Measurements from ENCODE around the gene SOCS1. TPM values are rescaled to one million over a fixed set of nuclear protein-coding genes. Genes with fewer than 3 reads are reported as not detected.

The SOCS1 gene
- total RNA-seq, 1 donor from 2014 or later, result 6.0 TPM

DNA sequence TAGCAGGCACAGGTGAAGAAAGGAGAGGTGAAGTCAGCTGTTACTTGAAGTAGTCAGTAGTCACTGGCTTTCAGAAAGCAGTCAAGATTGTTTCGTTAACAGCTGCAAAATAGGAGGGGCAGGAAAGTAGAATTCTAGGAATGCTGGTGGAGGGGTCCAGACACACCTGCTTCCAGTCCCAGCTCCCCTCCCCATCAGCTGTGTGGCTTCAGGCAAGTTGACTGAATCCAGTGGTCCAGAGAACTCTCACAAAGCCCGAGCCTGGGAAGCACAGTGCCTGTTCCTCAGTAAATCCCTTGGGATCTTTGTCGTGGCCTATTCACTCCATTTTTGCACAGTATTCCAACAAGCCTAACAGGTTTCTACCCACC, 4.6 kb upstream of the SOCS1 start:
- no peak for DNase-seq (ENCODE audit: low spot score)

DNA sequence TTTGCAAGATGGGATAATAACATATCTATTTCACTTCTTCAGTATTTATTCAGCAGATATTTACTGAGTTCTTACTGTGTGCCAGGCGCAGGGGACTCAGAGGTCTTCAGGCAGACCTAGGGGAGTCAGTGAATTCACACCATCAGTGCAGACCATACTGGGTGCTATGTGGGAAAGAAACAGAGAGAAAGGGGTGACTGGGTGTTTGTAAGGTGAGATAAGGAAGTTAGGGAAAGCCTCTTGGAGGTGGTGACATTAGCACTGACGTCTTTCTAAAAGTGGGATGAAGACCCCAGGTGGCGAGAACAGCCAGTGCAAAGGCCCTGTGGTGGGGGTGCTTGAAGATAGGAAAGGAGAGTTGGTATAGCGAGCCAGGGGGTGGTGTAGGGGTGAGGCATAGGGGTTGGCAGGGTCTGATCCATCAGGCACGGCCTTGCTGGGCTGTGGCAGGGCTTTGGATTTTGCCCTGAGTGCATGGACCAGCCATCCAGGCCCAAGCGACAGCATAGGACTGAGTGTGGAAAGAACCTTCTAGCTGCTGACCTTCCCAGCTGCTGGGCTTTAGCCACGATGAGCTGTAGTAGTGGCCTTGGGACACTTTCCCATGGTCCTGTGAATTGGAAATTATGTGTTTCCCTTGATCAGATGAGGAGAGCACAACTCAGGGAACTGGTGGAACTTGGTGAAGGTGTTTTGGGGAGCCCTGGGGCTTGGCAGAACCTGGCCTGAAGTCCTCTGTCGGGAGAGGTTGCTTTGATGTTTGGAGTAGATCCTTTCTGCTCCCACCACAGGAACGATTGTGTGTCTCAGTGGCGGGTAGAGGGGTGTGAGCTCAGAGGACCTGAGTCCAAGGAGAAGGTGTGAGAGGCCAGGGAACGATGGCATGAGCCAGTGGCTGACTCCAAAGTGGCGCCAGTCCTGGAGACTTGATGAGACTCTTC, 3.9 kb upstream of the SOCS1 start:
- no peak for DNase-seq (ENCODE audit: low spot score)

DNA sequence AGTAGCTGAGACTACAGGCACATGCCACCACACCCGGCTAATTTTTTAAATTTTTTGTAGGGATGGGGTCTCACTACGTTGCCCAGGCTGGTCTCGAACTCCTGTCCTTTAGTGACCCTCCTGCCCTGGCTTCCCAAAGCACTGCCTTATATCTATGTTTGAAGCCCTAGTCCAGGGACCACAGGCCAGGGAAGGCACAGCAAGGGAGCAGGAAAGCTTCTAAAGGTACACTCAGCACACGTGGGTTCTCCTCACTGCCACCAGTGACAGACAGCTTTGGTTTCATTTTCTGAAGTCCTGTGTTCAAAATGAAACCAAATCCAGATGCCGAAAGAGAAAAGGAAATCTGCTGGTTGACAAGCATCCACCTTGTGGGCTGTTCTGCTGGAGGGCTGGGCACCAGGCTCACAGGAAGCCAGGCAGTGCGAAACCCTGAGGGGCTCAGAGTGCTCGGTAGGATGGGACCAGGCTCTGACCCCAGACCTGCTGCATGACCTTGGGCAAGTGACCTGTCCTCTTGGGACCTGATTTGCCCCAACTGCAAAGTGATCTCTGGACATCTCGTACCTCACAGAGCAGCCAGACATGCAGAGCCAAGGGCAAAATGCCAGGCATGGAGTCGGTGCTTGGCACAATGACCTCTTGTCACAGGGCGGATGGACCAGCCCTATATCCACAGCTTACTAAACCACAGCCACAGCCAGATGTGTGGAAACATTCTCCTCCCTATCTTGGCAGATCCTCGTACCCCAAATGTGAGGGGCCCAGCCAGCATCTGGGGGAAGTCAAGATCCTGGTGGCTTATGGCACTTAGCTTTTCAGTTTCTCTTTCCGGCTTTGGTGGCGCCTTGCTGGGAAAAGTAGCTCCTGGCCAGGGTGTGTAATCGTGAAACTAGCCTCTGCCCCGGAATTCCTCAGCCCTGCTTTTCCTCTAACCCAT, 2.8 kb upstream of the SOCS1 start:
- DNase-seq (ENCODE audit: low spot score), result no peak

DNA sequence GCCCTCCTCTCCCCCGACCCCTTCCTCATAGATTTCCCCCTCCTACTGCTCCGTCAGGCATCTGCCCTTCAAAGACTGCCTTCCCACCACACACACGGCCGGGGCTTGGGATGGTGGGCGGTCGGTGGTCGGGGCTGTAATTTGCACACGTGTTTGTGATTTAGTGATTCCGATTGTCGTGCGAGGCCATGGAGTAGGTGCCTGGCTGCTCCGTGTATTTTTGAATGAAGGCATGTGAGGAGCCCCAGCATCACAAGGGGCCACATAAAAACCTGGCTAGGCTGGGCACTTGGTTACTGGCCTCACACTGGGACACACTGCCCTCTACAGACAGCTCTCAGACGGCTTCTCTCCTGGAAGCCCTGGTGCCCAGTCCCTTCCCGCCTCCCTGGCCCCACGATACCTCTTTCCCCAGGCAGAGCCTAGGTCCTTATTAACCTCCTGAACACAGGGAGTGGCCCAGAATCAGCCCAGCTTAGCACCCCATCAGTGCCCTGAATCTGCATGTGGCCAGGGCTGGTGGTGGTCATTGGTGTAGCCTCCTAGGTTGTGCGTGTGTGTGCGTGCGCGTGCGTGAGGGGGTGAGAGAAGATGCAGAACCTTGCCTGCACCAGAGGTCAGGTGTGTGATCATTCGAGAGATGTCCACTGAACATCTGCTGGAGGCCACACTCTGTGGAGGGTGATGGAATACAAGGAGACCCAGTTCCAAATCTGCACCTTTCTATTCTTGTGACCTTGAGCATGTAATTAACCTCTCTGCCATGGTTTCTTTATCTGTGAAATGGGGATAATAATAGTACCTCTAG, 1.3 kb upstream of the SOCS1 start:
- DNase-seq (ENCODE audit: low spot score), result peak; percentile 80

DNA sequence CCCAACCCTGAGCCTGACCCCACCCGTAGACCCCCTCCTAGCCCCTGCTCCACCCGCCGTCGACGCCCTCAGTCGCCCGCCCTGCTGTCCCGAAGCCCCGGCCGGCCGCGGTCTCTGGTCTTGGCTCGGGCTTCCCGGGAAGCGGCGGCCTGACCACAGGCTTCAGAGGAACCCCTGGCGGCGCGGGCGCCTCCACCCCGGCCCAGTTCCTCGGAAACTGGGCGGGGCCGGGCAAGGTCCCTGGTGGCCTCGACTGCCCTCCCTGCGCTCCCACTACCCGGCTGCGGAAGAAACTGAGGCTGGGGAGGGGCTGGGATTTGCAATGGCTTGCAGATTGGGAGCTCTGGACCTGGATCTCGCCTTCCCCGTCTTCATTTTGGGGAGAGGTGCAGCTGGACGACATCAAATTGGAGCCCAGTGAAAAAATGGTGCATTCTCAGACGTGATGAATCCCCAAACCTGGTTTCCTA, 692 bp upstream of the SOCS1 start:
- peak; percentile 37 for DNase-seq (ENCODE audit: low spot score)

DNA sequence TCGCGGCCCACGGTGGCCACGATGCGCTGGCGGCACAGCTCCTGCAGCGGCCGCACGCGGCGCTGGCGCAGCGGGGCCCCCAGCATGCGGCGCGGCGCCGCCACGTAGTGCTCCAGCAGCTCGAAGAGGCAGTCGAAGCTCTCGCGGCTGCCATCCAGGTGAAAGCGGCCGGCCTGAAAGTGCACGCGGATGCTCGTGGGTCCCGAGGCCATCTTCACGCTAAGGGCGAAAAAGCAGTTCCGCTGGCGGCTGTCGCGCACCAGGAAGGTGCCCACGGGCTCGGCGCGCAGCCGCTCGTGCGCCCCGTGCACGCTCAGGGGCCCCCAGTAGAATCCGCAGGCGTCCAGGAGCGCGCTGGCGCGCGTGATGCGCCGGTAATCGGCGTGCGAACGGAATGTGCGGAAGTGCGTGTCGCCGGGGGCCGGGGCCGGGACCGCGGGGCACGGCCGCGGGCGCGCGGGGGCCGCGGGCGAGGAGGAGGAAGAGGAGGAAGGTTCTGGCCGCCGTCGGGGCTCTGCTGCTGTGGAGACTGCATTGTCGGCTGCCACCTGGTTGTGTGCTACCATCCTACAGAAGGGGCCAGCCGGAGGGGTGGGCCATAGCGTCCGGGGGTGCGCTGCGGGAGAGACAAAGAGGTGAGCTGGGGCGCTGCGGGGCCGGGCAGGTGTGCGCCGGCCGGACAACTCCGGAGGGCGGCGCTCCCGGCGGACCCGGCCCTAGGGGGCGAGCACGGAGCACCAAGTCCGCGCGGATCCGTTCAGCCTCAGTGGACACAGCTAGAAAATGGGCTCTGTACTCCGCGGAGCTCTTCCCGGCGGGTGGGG, 879 bp downstream of the SOCS1 start:
- peak; percentile 38 for DNase-seq (ENCODE audit: low spot score)

DNA sequence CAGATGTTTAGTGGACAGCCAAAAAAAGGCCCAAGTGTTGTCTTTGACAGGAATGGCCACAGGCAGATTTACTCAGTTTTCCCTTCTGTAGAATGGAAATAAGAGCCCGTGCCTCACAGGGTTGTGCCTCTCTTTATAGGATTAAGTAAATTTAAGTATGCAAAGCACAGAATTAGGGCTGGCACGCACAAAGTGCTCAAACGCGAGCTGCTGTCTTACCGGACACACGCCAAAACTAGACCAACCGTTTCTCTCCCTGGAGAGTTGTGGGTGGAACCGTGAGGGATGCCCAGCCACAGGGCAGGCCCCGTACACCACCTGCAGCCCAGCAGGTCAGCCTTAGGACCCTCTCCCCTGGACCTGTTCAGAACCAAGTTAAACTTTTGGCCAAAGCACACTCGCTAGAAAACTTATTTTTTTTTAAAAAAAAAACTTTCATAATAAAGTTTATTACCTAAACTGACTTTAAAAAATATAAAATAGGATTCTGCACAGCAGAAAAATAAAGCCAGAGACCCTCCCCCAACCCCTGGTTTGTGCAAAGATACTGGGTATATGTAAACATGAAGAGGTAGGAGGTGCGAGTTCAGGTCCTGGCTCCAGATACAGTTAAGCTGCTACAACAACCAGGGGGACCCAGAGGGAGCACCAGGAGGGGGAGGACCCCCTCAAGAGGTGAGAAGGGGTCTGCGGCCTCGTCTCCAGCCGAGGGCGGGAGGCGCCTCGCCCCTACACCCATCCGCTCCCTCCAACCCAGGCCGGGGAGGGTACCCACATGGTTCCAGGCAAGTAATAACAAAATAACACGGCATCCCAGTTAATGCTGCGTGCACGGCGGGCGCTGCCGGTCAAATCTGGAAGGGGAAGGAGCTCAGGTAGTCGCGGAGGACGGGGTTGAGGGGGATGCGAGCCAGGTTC, 1.8 kb downstream of the SOCS1 start:
- DNase-seq (ENCODE audit: low spot score), result no peak

DNA sequence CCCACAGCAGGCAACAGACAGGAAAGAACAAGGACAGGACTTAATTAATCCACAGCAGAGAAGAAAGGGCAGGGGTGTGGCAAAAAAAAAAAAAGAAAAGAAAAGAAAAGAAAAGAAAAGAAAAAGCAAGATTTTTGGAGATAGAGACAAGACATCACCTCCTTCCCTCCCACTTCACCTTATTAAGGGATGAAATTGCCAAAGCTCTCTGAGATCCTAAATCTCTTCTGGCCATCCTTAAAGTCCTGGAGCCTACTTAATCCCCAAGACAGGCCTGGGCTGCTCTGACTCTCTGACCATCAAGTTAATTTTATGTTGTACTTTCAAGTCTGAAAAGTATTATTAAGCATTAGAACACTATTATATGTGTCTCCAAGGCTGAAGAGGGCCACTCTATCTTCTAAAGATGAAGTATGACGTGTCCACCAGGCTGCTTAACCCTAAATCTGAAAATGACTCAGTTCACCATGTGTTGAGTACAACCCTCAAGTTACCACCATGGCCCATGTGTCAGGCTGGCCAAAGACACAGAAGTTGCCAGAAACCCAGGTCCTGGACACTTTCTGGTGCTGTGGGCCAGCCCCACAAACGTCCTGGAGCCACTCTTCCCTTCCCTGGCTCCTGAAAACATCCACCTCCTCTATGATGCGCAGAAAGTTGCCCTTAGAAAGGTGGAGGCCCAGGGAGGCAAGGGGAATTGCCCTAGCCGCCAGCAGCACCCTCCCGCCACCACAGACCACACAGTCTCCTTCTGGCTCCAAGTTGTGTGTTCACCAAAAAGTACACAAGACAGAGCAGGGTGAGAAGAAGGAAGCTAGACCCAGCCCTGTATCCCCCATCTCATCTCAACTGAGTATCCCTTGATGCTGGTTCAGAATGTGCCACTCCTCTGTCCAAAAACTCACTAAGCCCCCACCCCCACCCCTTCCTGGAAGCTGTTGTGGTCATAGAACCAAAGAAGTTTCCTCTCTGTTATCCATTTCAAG, 2.7 kb downstream of the SOCS1 start:
- no peak for DNase-seq (ENCODE audit: low spot score)

DNA sequence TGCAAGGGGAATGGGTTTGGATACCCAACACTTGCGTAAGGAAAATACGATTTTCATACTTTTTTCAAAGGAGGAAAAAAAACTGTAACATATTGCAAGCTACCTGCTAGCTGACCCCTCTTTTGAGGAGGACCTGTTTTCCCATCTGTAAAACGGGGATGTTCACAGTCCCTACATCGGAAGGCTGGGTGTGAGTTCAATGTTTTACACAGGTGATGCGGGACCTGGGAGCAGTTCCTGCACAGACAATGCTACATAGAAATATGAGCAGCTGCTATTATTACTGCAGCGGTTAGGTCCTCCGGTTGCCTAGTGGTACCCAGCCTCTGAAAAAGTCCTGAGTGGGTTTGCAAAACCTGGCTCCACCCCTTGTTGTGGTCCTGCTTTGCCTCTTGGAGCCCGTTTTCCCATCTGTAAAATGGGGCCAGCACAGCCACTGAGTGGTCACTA, 3.5 kb downstream of the SOCS1 start:
- DNase-seq (ENCODE audit: low spot score), result no peak

DNA sequence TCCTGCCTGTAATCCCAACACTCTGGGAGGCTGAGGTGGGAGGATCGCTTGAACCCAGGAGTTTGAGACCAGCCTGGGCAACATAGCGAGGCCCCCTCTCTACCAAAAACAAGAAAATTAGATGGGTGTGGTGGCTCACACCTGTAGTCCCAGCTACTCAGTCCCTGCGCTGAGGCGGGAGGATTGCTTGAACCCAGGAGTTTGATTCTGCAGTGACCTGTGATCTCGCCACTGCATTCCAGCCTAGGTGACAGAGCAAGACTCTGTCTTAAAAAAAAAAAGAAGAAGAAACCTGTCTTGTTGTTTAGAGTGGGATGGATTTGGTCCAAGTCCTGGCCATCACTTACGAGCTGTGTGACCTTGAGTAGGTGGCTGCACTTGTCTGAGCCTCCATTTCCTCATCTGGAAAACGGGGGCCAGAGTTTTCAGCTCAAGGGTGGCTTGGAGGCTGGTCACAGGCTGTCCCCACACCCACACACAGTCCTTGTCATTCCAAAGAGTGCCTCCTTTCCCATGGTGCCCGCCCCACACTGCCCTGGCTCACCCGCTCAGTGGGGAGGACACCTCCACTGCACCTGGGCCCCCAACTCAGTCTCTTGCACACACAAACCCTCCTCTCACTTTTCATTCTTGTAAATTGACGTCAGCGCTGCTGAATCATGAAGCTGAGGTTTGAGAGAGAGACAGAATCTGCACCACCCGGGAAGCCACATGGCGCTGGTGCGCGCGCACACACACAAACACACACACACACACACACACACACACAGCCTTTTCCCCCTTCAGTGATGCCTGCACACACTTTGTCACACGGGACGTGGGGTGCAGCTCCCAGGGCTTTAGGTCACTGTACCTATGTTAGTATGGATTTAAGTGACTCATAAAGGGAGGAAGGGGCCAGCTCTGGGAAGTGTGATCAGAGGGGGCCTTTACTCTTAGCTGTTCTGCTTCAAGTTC, 4.2 kb downstream of the SOCS1 start:
- peak; percentile 30 for DNase-seq (ENCODE audit: low spot score)

DNA sequence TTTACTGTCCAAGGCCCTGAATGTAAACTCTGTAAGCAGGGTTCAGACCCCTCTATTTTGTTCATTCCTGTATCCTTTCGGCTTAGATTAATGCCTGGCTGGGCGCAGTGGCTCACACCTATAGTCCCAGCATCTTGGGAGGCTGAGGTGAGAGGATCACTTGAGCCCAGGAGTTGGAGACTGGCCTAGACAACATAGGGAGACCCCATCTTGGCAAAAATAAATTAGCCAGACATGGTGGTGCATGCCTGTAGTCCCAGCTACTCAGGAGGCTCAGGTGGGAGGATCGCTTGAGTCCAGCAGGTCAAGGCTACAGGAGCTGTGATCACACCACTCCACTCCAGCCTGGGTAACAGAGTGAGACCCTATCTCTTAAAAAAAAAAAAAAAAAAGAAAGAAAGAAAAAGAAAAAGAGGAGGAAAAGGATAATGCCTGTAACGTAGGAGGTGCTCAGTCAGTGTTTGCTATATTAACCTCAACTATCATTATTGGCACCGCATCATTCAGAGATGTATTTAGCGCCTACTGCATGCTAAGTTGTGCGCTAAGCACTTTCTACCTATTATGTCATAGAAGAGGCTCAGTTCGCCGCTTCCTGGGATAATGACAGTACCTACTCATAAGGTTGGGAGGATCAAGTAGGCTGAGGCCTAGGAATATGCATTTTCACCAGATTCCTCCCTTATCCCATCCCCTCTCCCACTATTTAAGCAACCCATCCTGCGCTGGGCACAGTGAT, 5.0 kb downstream of the SOCS1 start:
- DNase-seq (ENCODE audit: low spot score), result no peak

DNA sequence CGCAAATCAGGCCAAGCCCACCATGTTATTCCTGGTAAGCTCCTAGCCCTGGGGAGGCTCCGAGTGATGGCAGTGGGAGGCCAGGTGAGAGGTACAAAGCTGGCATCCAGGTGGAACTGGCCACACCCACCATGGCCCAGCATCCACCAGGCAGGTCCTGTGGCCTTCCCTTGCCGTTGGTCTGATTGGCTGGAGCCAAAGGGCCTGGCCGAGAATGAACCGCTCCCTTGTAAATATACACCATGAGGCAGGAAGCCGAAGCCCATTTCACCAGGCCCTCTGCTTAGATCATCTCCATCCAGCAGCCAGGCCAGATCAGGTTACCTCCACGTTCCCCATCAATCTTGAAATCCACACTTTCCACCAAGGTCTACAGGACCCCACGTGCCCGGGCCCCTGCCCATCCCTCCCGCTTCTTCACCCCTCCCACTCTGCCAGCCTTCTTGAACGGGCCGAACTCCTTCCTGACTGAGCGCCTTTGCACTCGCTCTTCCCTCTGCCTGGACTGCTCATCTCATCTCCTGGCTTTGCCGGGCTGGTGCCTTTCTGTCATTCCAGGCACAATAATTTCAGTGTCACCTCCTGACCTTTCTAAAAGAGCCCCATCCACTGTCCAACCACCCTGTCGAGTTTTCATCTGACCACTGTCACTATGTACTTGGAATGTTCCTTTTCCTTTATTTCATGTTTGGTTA, 5.8 kb downstream of the SOCS1 start:
- DNase-seq (ENCODE audit: low spot score), result no peak

DNA sequence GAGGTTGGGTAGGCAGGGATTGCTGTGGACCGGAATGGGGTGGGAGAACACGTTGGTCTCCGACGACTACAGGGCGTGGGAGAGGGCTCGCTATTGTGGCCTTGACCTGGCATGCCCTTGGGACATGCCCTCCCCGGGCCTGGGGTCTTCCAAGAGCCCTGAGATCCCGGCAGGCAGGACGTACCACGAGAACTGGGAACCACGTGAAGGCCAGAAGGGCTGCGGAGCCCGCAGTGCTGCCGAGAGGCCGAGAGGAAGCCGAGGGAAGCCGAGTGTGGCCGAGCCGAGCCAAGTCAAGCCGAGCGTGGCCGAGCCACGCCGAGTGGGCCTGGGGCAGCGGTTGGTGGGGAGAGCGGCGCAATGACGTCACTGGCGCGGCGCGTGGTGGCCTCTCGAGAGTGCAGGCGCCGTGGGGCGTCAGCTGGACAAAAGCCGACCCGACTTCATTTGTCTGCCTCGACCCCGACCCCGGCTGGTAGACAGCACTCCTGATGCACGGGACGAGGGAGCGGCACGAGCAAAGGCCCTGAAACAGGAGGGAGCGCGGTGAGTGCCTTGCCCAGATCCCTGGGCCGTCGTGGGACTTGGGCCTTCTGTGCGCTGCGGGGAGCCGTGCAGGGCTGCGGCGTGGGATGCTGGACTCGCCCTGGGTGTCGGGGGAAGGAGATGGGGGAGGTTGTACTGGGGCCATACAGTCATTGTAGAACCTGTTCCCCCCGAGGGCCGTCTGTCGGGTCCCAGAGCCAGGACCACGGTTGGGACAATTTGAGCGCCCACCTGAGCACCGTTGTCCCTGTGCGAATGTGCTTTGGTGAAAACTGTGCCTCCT, 6.6 kb downstream of the SOCS1 start:
- DNase-seq (ENCODE audit: low spot score), result no peak

DNA sequence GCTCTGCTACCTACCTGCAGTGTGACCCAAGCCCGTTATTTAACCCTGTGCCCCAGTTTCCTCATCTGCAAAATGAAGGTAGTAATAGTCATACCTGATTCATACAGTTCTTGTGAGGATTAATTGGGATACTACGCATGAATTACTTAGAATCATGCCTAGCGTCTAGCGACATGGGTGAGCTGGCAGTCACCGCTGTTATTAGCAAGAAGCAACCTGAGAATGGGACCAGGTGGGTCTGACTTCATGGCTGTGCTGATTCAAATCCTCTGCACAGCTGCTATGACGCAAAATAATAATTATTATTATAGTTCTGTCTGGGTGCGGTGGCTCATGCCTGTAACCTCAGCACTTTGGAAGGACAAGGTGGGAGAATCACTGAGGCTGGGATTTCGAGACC, 7.9 kb downstream of the SOCS1 start:
- DNase-seq (ENCODE audit: low spot score), result no peak

DNA sequence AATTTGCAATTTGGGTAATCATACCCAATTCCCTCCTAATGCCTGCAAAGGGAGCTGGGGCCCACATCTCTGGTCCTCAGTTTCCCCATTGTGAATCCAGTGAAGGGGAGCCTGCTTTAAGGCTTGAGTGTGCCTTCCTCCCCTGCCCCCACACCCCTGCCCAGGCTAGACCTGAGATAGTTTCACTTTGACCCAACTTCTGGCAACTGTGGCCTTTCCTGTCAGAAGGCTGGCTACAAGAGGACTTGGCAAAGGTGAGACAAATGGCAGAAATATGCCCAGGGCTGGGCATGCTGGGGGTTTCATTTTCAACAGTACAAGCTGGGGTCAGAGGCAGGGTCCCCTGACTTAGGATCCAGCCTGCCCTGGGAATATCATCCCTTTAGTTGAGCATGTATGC, 10.0 kb downstream of the SOCS1 start:
- no peak for DNase-seq (ENCODE audit: low spot score)

Data from mucosa of gallbladder (tissue), 1 donor.